ENCODE measurements around the gene SREK1IP1.

SREK1IP1 gene

GRCh38 chr5:64788156-64788555, 19.7 kb upstream of the SREK1IP1 start:
- in situ Hi-C loops (cut with MboI; ENCODE audit: low pct_unique_long_range_greater_than_20kb, low sequenced_read_pairs, unreplicated experiment), result loop anchor here (5.0 kb wide), 1 partner anchor 156 kb away; no protein-coding TSS in a partner anchor
- no peak for DNase-seq (ENCODE audit: low spot score)
- TF ChIP-seq CTCF (IDR thresholded peaks at IDR 0.05; ENCODE audit: extremely low read depth, insufficient read depth, missing control alignments), result no peak

- in situ Hi-C loops (cut with MboI; ENCODE audit: low pct_unique_long_range_greater_than_20kb, low sequenced_read_pairs, unreplicated experiment), result loop anchor here (5.0 kb wide), 1 partner anchor 154 kb away; no protein-coding TSS in a partner anchor
- TF ChIP-seq CTCF (IDR thresholded peaks at IDR 0.05; ENCODE audit: extremely low read depth, insufficient read depth, missing control alignments), result no peak
- DNase-seq (ENCODE audit: low spot score), result no peak
These were observed 17.9 kb upstream of the SREK1IP1 start for GRCh38 chr5:64786372-64786771.

- TF ChIP-seq CTCF (IDR thresholded peaks at IDR 0.05; ENCODE audit: extremely low read depth, insufficient read depth, missing control alignments), result peak; percentile 85
- peak; percentile 12 for DNase-seq (ENCODE audit: low spot score)
- in situ Hi-C loops (cut with MboI; ENCODE audit: low pct_unique_long_range_greater_than_20kb, low sequenced_read_pairs, unreplicated experiment), result loop anchor here (5.0 kb wide), 1 partner anchor 152 kb away; no protein-coding TSS in a partner anchor
These were observed 16.0 kb upstream of the SREK1IP1 start for GRCh38 chr5:64784451-64785025.

- DNase-seq (ENCODE audit: low spot score), result no peak
- TF ChIP-seq CTCF (IDR thresholded peaks at IDR 0.05; ENCODE audit: extremely low read depth, insufficient read depth, missing control alignments), result no peak
- in situ Hi-C loops (cut with MboI; ENCODE audit: low pct_unique_long_range_greater_than_20kb, low sequenced_read_pairs, unreplicated experiment), result no loop called here
These were observed 6.8 kb upstream of the SREK1IP1 start for GRCh38 chr5:64775291-64775690.

GRCh38 chr5:64773533-64773932, 5.0 kb upstream of the SREK1IP1 start:
- in situ Hi-C loops (cut with MboI; ENCODE audit: low pct_unique_long_range_greater_than_20kb, low sequenced_read_pairs, unreplicated experiment), result no loop called here
- no peak for TF ChIP-seq CTCF (IDR thresholded peaks at IDR 0.05; ENCODE audit: extremely low read depth, insufficient read depth, missing control alignments)
- DNase-seq (ENCODE audit: low spot score), result no peak

- in situ Hi-C loops (cut with MboI; ENCODE audit: low pct_unique_long_range_greater_than_20kb, low sequenced_read_pairs, unreplicated experiment), result no loop called here
- TF ChIP-seq CTCF (IDR thresholded peaks at IDR 0.05; ENCODE audit: extremely low read depth, insufficient read depth, missing control alignments), result no peak
These were observed 3.2 kb upstream of the SREK1IP1 start for GRCh38 chr5:64771736-64772135.

More at GRCh38 chr5:64771736-64772135, 3.2 kb upstream of the SREK1IP1 start:
- DNase-seq (ENCODE audit: low spot score), result no peak
